ENCODE data around the gene BABAM2.

DNA sequence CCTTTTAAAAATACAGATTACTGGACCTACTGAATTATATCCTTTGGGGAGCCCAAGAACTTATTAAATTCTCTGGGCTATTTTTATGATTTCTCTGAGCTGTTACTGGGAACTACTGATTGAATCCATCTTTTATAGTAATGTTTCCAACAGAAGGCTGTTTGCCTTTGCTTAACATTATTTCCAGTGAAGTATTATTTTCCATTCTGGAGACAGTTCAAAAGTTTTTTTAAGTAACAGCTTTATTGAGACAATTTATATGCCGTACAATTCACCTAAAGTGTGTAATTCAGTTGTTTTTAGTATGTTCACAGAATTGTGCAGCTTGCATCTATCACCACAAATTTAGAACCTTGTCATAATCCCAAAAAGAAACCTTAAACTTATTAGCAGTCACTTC is 100.6 kb downstream of the BABAM2 start:
- TF ChIP-seq, protein P1, sequence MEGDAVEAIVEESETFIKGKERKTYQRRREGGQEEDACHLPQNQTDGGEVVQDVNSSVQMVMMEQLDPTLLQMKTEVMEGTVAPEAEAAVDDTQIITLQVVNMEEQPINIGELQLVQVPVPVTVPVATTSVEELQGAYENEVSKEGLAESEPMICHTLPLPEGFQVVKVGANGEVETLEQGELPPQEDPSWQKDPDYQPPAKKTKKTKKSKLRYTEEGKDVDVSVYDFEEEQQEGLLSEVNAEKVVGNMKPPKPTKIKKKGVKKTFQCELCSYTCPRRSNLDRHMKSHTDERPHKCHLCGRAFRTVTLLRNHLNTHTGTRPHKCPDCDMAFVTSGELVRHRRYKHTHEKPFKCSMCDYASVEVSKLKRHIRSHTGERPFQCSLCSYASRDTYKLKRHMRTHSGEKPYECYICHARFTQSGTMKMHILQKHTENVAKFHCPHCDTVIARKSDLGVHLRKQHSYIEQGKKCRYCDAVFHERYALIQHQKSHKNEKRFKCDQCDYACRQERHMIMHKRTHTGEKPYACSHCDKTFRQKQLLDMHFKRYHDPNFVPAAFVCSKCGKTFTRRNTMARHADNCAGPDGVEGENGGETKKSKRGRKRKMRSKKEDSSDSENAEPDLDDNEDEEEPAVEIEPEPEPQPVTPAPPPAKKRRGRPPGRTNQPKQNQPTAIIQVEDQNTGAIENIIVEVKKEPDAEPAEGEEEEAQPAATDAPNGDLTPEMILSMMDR (IDR thresholded peaks at IDR 0.05) = no peak
- TF ChIP-seq POLR2A (IDR thresholded peaks at IDR 0.05) (no peak), POLR2AphosphoS5 (IDR thresholded peaks at IDR 0.05) (no peak)

Data from transverse colon (tissue), 4 donors.